Neural progenitor cell (in vitro differentiated cells): ENCODE measurements around the gene LRRC8B. TPM values are rescaled to one million over a fixed set of nuclear protein-coding genes. Genes with fewer than 3 reads are reported as not detected.

Experiments
- DNase-seq: peaks from one replicate; pipeline ENCODE4 v3.0.0-alpha.2; 2016; ENCODE audit warnings: low spot score
- H2AFZ ChIP-seq: fragments of 200-600 bp; sonication (generic); replicated peaks from 2 replicates; pipeline ENCODE4 v1.6.1; 2016; ENCODE audit warnings: antibody characterized with exemption
- H3F3A ChIP-seq: fragments of 200-600 bp; sonication (generic); 2 replicates; pipeline ENCODE4 v1.6.1; 2016; ENCODE audit warnings: antibody characterized with exemption, low read depth
- H3K27ac ChIP-seq: fragments of 200-600 bp; sonication (generic); 2 replicates; pipeline ENCODE4 v1.5.1; 2016; ENCODE audit warnings: mild to moderate bottlenecking
- H3K27me3 ChIP-seq: fragments of 200-600 bp; sonication (generic); 2 replicates; pipeline ENCODE4 v1.6.1; 2016; ENCODE audit warnings: mild to moderate bottlenecking, moderate library complexity
- H3K36me3 ChIP-seq: fragments of 200-600 bp; sonication (generic); 2 replicates; pipeline ENCODE4 v1.5.1; 2016
- H3K4me1 ChIP-seq: fragments of 200-600 bp; sonication (generic); 2 replicates; pipeline ENCODE4 v1.6.1; 2016; ENCODE audit warnings: mixed run types
- H3K4me2 ChIP-seq: fragments of 200-600 bp; sonication (generic); 2 replicates; pipeline ENCODE4 v1.6.1; 2016
- H3K4me3 ChIP-seq: fragments of 200-600 bp; sonication (generic); 2 replicates; pipeline ENCODE4 v1.5.1; 2016
- H3K79me2 ChIP-seq: fragments of 200-600 bp; sonication (generic); 2 replicates; pipeline ENCODE4 v1.6.1; 2016; ENCODE audit warnings: low read depth
- H3K9ac ChIP-seq: fragments of 200-600 bp; sonication (generic); 2 replicates; pipeline ENCODE4 v1.6.1; 2016
- H3K9me3 ChIP-seq: fragments of 200-600 bp; sonication (generic); 2 replicates; pipeline ENCODE4 v1.5.1; 2016; ENCODE audit warnings: low read depth
- H4K20me1 ChIP-seq: fragments of 200-600 bp; sonication (generic); 2 replicates; pipeline ENCODE4 v1.6.1; 2016; ENCODE audit warnings: low read depth
- H3K27ac Mint-ChIP-seq: 3 replicates; pipeline ENCODE4 v1.8.0; 2021; ENCODE audit warnings: mixed read lengths
- H3K27me3 Mint-ChIP-seq: 2 replicates; pipeline ENCODE4 v1.8.0; 2022; ENCODE audit warnings: low read depth, mild to moderate bottlenecking, inconsistent platforms, moderate library complexity, mixed read lengths; ENCODE audit not compliant: insufficient read depth
- H3K36me3 Mint-ChIP-seq: 3 replicates; pipeline ENCODE4 v1.8.0; 2021; ENCODE audit warnings: mixed read lengths
- H3K4me1 Mint-ChIP-seq: 3 replicates; pipeline ENCODE4 v1.8.0; 2021; ENCODE audit warnings: mixed read lengths
- H3K4me3 Mint-ChIP-seq: 3 replicates; pipeline ENCODE4 v1.8.0; 2021; ENCODE audit warnings: mild to moderate bottlenecking, moderate library complexity, mixed read lengths
- H3K9me3 Mint-ChIP-seq: 3 replicates; pipeline ENCODE4 v1.8.0; 2020; ENCODE audit warnings: mixed read lengths
- EZH2 ChIP-seq: fragments of 200-600 bp; sonication (generic); IDR thresholded peaks from 2 replicates; pipeline ENCODE4 v1.6.1; 2017; ENCODE audit warnings: antibody characterized with exemption, mild to moderate bottlenecking, moderate library complexity
- EZH2phosphoT487 ChIP-seq: fragments of 200-600 bp; sonication (generic); IDR thresholded peaks from 2 replicates; pipeline ENCODE4 v1.6.1; 2017; ENCODE audit warnings: antibody characterized with exemption
- total RNA-seq: library from RNA; depleted of rRNA; stranded (reverse); fragments of >200 nt; gene quantifications from 2 replicates; pipeline ENCODE4 v1.2.3, GENCODE V29; 2015; ENCODE audit warnings: low replicate concordance
- TF ChIP-seq, protein P1 (sequence below): fragments of 200-600 bp; sonication (generic); IDR thresholded peaks from 2 replicates; pipeline ENCODE4 v1.5.1; 2017; ENCODE audit warnings: antibody characterized with exemption, mild to moderate bottlenecking

The LRRC8B gene
- total RNA-seq, 1 donor from 2014 or later: 37.3 TPM

DNA sequence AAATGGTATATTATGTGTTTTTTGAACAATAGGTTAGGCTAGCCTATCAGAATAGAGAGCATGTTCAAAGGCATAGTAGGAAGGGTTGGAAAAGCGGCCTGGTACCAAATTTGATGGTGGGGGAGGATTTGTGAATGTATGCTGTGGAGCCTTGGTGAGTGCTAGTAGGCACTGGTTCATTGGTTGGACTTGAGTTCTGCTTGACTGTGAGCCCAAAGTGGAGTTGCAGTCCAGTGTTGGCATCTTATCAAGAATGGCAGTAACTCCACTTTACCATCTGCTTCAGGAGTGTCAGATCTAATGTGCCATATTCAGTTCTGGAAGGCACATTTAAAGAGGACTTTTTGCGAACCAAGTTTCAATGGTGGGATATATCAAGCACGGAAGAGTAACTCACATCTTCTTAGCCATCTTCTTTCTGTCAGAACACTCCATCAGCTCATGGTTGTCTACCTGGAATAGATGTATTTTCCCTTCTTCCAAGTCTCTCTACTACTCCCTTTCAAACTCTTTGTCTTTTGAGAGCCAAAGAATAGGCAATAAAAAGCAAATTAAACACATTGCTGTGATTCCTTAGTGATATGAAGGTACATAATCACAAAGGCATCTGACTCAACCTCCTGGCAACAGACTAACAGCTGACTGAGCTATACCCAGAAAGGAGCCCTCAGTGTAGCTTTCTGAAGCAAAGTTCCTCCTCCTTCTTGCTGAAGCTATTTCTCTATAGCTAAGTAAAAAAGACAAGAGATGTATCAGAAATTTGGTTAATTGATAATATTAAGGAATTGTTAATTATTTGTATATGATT, 21.7 kb downstream of the LRRC8B start:
- H3K4me2 ChIP-seq: no peak overlapping the region
- no peak overlapping the region for H3K4me3 ChIP-seq
- H3K9me3 ChIP-seq: no peaks in the 10 kb centered on the region
- Mint-ChIP-seq H3K4me3 (no peak overlapping the region), H3K27ac (no peak overlapping the region), H3K9me3 (no peaks in the 10 kb centered on the region), H3K27me3 (no peaks in the 10 kb centered on the region), H3K4me1 (peaks cover 2% of the 10 kb centered on the region), H3K36me3 (peaks cover 10% of the 10 kb centered on the region)
- no peaks in the 10 kb centered on the region for H3K36me3 ChIP-seq
- TF ChIP-seq, protein P1, sequence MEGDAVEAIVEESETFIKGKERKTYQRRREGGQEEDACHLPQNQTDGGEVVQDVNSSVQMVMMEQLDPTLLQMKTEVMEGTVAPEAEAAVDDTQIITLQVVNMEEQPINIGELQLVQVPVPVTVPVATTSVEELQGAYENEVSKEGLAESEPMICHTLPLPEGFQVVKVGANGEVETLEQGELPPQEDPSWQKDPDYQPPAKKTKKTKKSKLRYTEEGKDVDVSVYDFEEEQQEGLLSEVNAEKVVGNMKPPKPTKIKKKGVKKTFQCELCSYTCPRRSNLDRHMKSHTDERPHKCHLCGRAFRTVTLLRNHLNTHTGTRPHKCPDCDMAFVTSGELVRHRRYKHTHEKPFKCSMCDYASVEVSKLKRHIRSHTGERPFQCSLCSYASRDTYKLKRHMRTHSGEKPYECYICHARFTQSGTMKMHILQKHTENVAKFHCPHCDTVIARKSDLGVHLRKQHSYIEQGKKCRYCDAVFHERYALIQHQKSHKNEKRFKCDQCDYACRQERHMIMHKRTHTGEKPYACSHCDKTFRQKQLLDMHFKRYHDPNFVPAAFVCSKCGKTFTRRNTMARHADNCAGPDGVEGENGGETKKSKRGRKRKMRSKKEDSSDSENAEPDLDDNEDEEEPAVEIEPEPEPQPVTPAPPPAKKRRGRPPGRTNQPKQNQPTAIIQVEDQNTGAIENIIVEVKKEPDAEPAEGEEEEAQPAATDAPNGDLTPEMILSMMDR: no peak
- TF ChIP-seq EZH2 (no peak), EZH2phosphoT487 (no peak)
- peaks cover 28% of the 10 kb centered on the region for H4K20me1 ChIP-seq
- no peaks in the 10 kb centered on the region for H3K27me3 ChIP-seq
- no peak overlapping the region for H3K9ac ChIP-seq
- no peak overlapping the region for H2AFZ ChIP-seq
- H3K27ac ChIP-seq: no peak overlapping the region
- no peaks in the 10 kb centered on the region for H3F3A ChIP-seq
- DNase-seq: no peak
- no peaks in the 10 kb centered on the region for H3K4me1 ChIP-seq
- H3K79me2 ChIP-seq: peaks cover 83% of the 10 kb centered on the region

DNA sequence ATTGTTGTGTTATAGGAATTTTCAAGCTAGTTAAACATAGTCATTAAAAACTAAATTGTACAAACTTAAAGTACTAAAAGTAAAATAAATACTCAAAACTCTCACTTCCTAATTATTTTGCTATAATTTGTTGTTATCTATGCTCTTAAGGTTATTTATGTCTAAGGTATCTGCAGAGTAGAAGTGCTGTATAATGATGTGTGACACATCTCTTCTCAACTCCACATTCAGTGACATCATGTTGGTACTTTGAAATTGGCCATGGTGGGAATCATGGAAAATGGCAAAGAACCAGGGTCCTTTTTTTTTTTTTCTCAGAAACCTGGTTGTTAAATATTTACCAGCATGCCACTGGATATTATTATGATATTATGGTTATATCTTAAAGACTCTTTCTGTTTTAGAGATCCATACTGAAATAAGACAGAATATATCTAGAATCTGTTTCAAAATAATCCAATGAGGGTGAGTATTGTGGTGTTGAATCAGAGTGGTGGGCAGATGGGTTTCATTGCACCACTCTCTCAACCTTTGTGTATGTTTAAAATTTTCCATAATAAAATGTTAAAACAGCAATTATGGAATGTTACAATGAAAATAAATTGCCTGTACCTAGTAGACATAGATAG, 22.4 kb downstream of the LRRC8B start:
- Histone ChIP-seq H3K27me3 (no peaks in the 10 kb centered on the region), H4K20me1 (peaks cover 28% of the 10 kb centered on the region), H3K4me1 (no peaks in the 10 kb centered on the region), H3K36me3 (no peaks in the 10 kb centered on the region), H3F3A (no peaks in the 10 kb centered on the region), H3K4me3 (no peak overlapping the region), H3K79me2 (peaks cover 85% of the 10 kb centered on the region), H3K9me3 (no peaks in the 10 kb centered on the region), H3K9ac (no peak overlapping the region), H2AFZ (no peak overlapping the region), H3K4me2 (no peak overlapping the region), H3K27ac (no peak overlapping the region)
- H3K27ac Mint-ChIP-seq: no peak overlapping the region
- H3K4me3 Mint-ChIP-seq: no peak overlapping the region
- no peak for DNase-seq
- peaks cover 2% of the 10 kb centered on the region for H3K4me1 Mint-ChIP-seq
- no peaks in the 10 kb centered on the region for H3K27me3 Mint-ChIP-seq
- peaks cover 10% of the 10 kb centered on the region for H3K36me3 Mint-ChIP-seq
- no peaks in the 10 kb centered on the region for H3K9me3 Mint-ChIP-seq
- TF ChIP-seq, protein P1: no peak
- TF ChIP-seq EZH2phosphoT487 (no peak), EZH2 (no peak)

DNA sequence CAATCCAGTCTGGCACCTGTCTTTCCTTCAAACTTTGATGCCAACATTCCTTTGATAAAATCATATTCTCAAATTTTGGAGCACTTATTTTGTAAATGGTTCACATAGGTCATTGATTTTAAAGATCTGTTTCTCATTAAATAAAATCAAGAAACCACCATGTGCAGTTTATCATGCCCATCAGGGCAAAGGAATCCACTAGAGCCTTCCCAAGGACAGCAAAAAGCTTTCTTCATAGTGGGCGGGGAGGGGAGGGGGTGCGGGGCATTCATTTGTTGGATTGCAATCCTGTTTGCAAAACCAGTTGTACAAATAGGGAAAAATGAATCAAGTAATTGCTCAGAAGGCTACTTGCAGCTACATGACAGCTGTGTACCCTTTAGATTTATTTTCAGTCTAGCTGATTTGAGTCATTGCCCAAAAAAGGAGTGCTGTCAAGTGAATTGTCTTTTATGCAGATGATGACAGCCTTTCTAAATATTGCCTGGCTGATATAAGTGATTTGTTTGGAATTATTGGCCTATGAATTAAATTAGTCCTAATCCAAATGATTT, 23.0 kb downstream of the LRRC8B start:
- H3K27ac Mint-ChIP-seq: no peak overlapping the region
- Histone ChIP-seq H3K4me2 (no peak overlapping the region), H3K4me1 (no peaks in the 10 kb centered on the region)

More for the DNA sequence above, 23.0 kb downstream of the LRRC8B start:
- H3K27me3 Mint-ChIP-seq: no peaks in the 10 kb centered on the region
- H3K9me3 Mint-ChIP-seq: no peaks in the 10 kb centered on the region
- Histone ChIP-seq H3K4me3 (no peak overlapping the region), H3K36me3 (no peaks in the 10 kb centered on the region), H4K20me1 (peaks cover 28% of the 10 kb centered on the region), H3K79me2 (peaks cover 79% of the 10 kb centered on the region), H3K9ac (no peak overlapping the region), H3K9me3 (no peaks in the 10 kb centered on the region), H3F3A (no peaks in the 10 kb centered on the region), H2AFZ (no peak overlapping the region), H3K27me3 (no peaks in the 10 kb centered on the region), H3K27ac (no peak overlapping the region)
- no peak overlapping the region for H3K4me3 Mint-ChIP-seq
- TF ChIP-seq EZH2phosphoT487 (no peak), EZH2 (no peak)
- TF ChIP-seq, protein P1: no peak
- DNase-seq: no peak
- H3K36me3 Mint-ChIP-seq: peaks cover 10% of the 10 kb centered on the region
- peaks cover 4% of the 10 kb centered on the region for H3K4me1 Mint-ChIP-seq
